ENCODE measurements around the gene BLM. TPM values are rescaled to one million over a fixed set of nuclear protein-coding genes. Genes with fewer than 3 reads are reported as not detected.

The BLM gene
- total and polyA plus RNA-seq, 2 donors (not counting 1 experiment from before 2014, with no cell fraction given), result 1.5 to 1.7 TPM

DNA sequence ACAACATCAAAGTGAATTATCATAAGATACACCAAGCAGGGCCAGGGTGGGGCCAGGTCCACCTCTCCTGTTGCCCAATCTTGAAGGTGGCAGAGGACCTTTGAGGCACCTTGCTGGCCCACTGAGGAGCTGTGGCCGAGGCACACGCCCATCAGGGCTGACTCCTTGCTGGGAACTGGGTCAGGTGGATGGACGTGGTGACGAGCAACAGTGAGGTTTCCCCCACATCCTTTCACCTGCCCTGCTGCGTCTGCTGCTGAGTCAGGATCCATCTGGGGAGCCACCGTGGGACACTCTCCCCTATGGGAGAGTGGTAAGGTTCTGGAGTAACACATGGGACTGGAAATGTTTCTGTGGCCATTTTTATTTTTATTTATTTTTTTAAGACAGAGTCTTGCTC lies 134.0 kb downstream of the BLM start:
- Histone ChIP-seq H4K20me1 (ENCODE audit: control insufficient read depth, extremely low read depth, insufficient read depth, low read length) (no peaks in the 10 kb centered on the region), H3K9me3 (ENCODE audit: control insufficient read depth, insufficient read depth, low read depth, low read length) (no peaks in the 10 kb centered on the region), H3K27ac (ENCODE audit: insufficient read depth, low read length) (no peak overlapping the region), H3K9ac (ENCODE audit: insufficient read depth, low read length) (no peak overlapping the region), H3K4me1 (ENCODE audit: control insufficient read depth, extremely low read depth, insufficient read depth, low read length) (peaks cover 9% of the 10 kb centered on the region), H3K4me3 (replicated peaks in 1 of 4; ENCODE audit: control extremely low read depth in 1 of 4, insufficient read depth in 1 of 4, low read depth in 3 of 4, low read length in 4 of 4) (no peak overlapping the region), H3K27me3 (ENCODE audit: control insufficient read depth, insufficient read depth, low read length) (no peaks in the 10 kb centered on the region), H2AFZ (ENCODE audit: low read length) (no peak overlapping the region), H3K36me3 (ENCODE audit: control insufficient read depth, insufficient read depth, low read length) (no peaks in the 10 kb centered on the region), H3K79me2 (ENCODE audit: control insufficient read depth, insufficient read depth, low read length) (no peaks in the 10 kb centered on the region), H3K4me2 (ENCODE audit: extremely low read depth, insufficient read depth, low read length) (no peak overlapping the region)
- DNase-seq (ENCODE audit: low read depth in 2 of 2), result no peak
- TF ChIP-seq, protein P1, sequence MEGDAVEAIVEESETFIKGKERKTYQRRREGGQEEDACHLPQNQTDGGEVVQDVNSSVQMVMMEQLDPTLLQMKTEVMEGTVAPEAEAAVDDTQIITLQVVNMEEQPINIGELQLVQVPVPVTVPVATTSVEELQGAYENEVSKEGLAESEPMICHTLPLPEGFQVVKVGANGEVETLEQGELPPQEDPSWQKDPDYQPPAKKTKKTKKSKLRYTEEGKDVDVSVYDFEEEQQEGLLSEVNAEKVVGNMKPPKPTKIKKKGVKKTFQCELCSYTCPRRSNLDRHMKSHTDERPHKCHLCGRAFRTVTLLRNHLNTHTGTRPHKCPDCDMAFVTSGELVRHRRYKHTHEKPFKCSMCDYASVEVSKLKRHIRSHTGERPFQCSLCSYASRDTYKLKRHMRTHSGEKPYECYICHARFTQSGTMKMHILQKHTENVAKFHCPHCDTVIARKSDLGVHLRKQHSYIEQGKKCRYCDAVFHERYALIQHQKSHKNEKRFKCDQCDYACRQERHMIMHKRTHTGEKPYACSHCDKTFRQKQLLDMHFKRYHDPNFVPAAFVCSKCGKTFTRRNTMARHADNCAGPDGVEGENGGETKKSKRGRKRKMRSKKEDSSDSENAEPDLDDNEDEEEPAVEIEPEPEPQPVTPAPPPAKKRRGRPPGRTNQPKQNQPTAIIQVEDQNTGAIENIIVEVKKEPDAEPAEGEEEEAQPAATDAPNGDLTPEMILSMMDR (conservative IDR thresholded peaks at IDR 0.05 in 1 of 2, IDR thresholded peaks at IDR 0.05 in 1 of 2; ENCODE audit: low read depth in 1 of 2, low read length in 2 of 2), result no peak

DNA sequence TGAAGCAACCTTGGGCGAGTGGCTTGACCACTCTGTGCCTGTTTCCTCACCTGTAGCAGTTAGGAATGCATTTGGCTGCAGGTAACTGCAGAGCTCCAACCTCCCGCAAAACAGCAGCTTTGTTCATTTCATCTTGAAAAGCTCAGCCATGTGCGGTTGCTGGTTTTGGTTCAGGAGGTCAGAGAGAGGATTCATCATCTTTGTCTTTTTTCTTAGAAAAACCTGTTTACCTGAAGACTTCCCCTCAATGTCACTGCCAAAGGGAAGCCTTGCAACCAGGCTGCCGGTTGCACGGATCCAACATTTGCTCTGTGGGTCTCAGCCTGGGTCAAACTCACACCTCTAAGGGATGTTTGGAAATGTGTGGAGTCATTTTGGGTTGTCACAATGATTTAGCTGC lies 134.8 kb downstream of the BLM start:
- H3K9me3 ChIP-seq (ENCODE audit: control insufficient read depth, insufficient read depth, low read depth, low read length), result no peaks in the 10 kb centered on the region
- H3K9ac ChIP-seq (ENCODE audit: insufficient read depth, low read length), result no peak overlapping the region
- no peak for DNase-seq (ENCODE audit: low read depth in 2 of 2)
- H2AFZ ChIP-seq (ENCODE audit: low read length), result no peak overlapping the region
- H3K27ac ChIP-seq (ENCODE audit: insufficient read depth, low read length), result no peak overlapping the region
- H3K27me3 ChIP-seq (ENCODE audit: control insufficient read depth, insufficient read depth, low read length), result no peaks in the 10 kb centered on the region
- H3K4me3 ChIP-seq (replicated peaks in 1 of 4; ENCODE audit: control extremely low read depth in 1 of 4, insufficient read depth in 1 of 4, low read depth in 3 of 4, low read length in 4 of 4), result no peak overlapping the region
- H3K4me2 ChIP-seq (ENCODE audit: extremely low read depth, insufficient read depth, low read length), result no peak overlapping the region
- no peaks in the 10 kb centered on the region for H3K36me3 ChIP-seq (ENCODE audit: control insufficient read depth, insufficient read depth, low read length)
- no peaks in the 10 kb centered on the region for H4K20me1 ChIP-seq (ENCODE audit: control insufficient read depth, extremely low read depth, insufficient read depth, low read length)
- no peaks in the 10 kb centered on the region for H3K79me2 ChIP-seq (ENCODE audit: control insufficient read depth, insufficient read depth, low read length)
- peaks cover 9% of the 10 kb centered on the region for H3K4me1 ChIP-seq (ENCODE audit: control insufficient read depth, extremely low read depth, insufficient read depth, low read length)
- TF ChIP-seq, protein P1 (conservative IDR thresholded peaks at IDR 0.05 in 1 of 2, IDR thresholded peaks at IDR 0.05 in 1 of 2; ENCODE audit: low read depth in 1 of 2, low read length in 2 of 2), result no peak
- no peak for TF ChIP-seq EZH2 (IDR thresholded peaks at IDR 0.05; ENCODE audit: low read length, missing control alignments)

DNA sequence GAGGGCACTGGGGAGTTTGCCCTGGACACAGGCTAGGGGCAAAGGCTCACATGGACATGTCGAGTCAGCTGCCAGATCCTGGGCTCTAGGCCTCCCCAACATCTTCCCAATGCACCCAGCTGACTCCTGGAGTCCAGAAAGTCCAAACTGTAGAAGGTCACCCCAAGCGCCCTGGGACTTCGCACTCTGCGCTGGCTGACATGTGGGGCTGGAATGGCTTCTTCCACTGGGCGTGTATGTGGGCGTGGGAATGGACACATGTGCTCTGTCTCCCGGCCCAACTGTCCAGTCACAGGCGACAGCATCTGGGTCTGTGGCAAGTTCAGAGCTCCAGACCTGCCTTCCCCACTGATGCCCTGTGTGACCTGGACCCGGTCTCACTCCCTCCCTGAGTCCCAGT lies 138.0 kb downstream of the BLM start:
- no peak overlapping the region for H3K27ac ChIP-seq (ENCODE audit: insufficient read depth, low read length)
- no peak overlapping the region for H2AFZ ChIP-seq (ENCODE audit: low read length)
- DNase-seq (ENCODE audit: low read depth in 2 of 2), result no peak
- H3K79me2 ChIP-seq (ENCODE audit: control insufficient read depth, insufficient read depth, low read length), result no peaks in the 10 kb centered on the region
- H3K9me3 ChIP-seq (ENCODE audit: control insufficient read depth, insufficient read depth, low read depth, low read length), result no peaks in the 10 kb centered on the region
- no peak overlapping the region for H3K4me3 ChIP-seq (replicated peaks in 1 of 4; ENCODE audit: control extremely low read depth in 1 of 4, insufficient read depth in 1 of 4, low read depth in 3 of 4, low read length in 4 of 4)
- no peaks in the 10 kb centered on the region for H3K36me3 ChIP-seq (ENCODE audit: control insufficient read depth, insufficient read depth, low read length)
- no peak overlapping the region for H3K4me2 ChIP-seq (ENCODE audit: extremely low read depth, insufficient read depth, low read length)
- H3K4me1 ChIP-seq (ENCODE audit: control insufficient read depth, extremely low read depth, insufficient read depth, low read length), result peaks cover 9% of the 10 kb centered on the region
- H3K27me3 ChIP-seq (ENCODE audit: control insufficient read depth, insufficient read depth, low read length), result no peaks in the 10 kb centered on the region
- H3K9ac ChIP-seq (ENCODE audit: insufficient read depth, low read length), result no peak overlapping the region
- no peaks in the 10 kb centered on the region for H4K20me1 ChIP-seq (ENCODE audit: control insufficient read depth, extremely low read depth, insufficient read depth, low read length)
- no peak for TF ChIP-seq EZH2 (IDR thresholded peaks at IDR 0.05; ENCODE audit: low read length, missing control alignments)
- TF ChIP-seq, protein P1 (conservative IDR thresholded peaks at IDR 0.05 in 1 of 2, IDR thresholded peaks at IDR 0.05 in 1 of 2; ENCODE audit: low read depth in 1 of 2, low read length in 2 of 2), result no peak
